ENCODE results near the gene KMT2B.
"Not testable (repeated sequence)": the region's sequence is repeated elsewhere in the genome, so short reads cannot be mapped to it uniquely, and the experiment has no call there.

Gene KMT2B

GRCh38 chr19:35710784-35711723, 6.7 kb upstream of the KMT2B start:
- DNase-seq: no peak

- DNase-seq: no peak
Measured at GRCh38 chr19:35712567-35713505, 5.0 kb upstream of the KMT2B start.

GRCh38 chr19:35713506-35713850, 4.3 kb upstream of the KMT2B start:
- no peak for DNase-seq

- DNase-seq: no peak
Measured at GRCh38 chr19:35713904-35714495, 3.8 kb upstream of the KMT2B start.

- no peak for DNase-seq
Measured at GRCh38 chr19:35714601-35715354, 3.0 kb upstream of the KMT2B start.

GRCh38 chr19:35715355-35715809, 2.4 kb upstream of the KMT2B start:
- no peak for DNase-seq

- no peak for DNase-seq
Measured at GRCh38 chr19:35715981-35716800, 1.6 kb upstream of the KMT2B start.

- peak; percentile 69 for DNase-seq
Measured at GRCh38 chr19:35716801-35717664, 770 bp upstream of the KMT2B start.

- DNase-seq: no peak
Measured at GRCh38 chr19:35718345-35719041, 690 bp downstream of the KMT2B start.

- no peak for DNase-seq
Measured at GRCh38 chr19:35719402-35720162, 1.8 kb downstream of the KMT2B start.

- DNase-seq: no peak
Measured at GRCh38 chr19:35720163-35720524, 2.3 kb downstream of the KMT2B start.

- no peak for DNase-seq
Measured at GRCh38 chr19:35720648-35721047, 2.8 kb downstream of the KMT2B start.

- DNase-seq: no peak
Measured at GRCh38 chr19:35721374-35721773, 3.6 kb downstream of the KMT2B start.

GRCh38 chr19:35722461-35722860, 4.7 kb downstream of the KMT2B start:
- no peak for DNase-seq

GRCh38 chr19:35722897-35723296, 5.1 kb downstream of the KMT2B start:
- DNase-seq: no peak

GRCh38 chr19:35723671-35724070, 5.9 kb downstream of the KMT2B start:
- DNase-seq: no peak

GRCh38 chr19:35724132-35724531, 6.3 kb downstream of the KMT2B start:
- DNase-seq: not testable (repeated sequence)

GRCh38 chr19:35724560-35724959, 6.8 kb downstream of the KMT2B start:
- no peak for DNase-seq

GRCh38 chr19:35725216-35725861, 7.5 kb downstream of the KMT2B start:
- DNase-seq: no peak

Measured in amniotic stem cell (primary cell).